HUES48 (cell line): ENCODE measurements around the gene ALAS1.
"Not testable (repeated sequence)": the region's sequence is repeated elsewhere in the genome, so short reads cannot be mapped to it uniquely, and the experiment has no call there.

ENCODE experiments used
- H3K27ac ChIP-seq: one replicate; pipeline ENCODE4 v1.7.0; 2013; ENCODE audit warnings: low read depth, low read length, inconsistent platforms
- H3K27me3 ChIP-seq: 2 replicates; pipeline ENCODE4 v1.6.1; 2013; ENCODE audit warnings: mild to moderate bottlenecking, low read length; ENCODE audit not compliant: control insufficient read depth, insufficient read depth
- H3K36me3 ChIP-seq: 2 replicates; pipeline ENCODE4 v1.6.1; 2013; ENCODE audit warnings: low read length; ENCODE audit not compliant: control insufficient read depth, insufficient read depth
- H3K4me1 ChIP-seq: 2 replicates; pipeline ENCODE4 v1.6.1; 2013; ENCODE audit warnings: mild to moderate bottlenecking, low read length; ENCODE audit not compliant: control insufficient read depth, insufficient read depth
- H3K4me3 ChIP-seq: 2 replicates; pipeline ENCODE4 v1.5.1; 2013; ENCODE audit warnings: mild to moderate bottlenecking, low read depth, low read length
- H3K9ac ChIP-seq: 2 replicates; pipeline ENCODE4 v1.6.1; 2013; ENCODE audit warnings: mild to moderate bottlenecking, low read depth, low read length, moderate library complexity
- H3K9me3 ChIP-seq: 2 replicates; pipeline ENCODE4 v1.6.1; 2013; ENCODE audit warnings: low read length; ENCODE audit not compliant: control insufficient read depth, insufficient read depth

ALAS1 gene

DNA sequence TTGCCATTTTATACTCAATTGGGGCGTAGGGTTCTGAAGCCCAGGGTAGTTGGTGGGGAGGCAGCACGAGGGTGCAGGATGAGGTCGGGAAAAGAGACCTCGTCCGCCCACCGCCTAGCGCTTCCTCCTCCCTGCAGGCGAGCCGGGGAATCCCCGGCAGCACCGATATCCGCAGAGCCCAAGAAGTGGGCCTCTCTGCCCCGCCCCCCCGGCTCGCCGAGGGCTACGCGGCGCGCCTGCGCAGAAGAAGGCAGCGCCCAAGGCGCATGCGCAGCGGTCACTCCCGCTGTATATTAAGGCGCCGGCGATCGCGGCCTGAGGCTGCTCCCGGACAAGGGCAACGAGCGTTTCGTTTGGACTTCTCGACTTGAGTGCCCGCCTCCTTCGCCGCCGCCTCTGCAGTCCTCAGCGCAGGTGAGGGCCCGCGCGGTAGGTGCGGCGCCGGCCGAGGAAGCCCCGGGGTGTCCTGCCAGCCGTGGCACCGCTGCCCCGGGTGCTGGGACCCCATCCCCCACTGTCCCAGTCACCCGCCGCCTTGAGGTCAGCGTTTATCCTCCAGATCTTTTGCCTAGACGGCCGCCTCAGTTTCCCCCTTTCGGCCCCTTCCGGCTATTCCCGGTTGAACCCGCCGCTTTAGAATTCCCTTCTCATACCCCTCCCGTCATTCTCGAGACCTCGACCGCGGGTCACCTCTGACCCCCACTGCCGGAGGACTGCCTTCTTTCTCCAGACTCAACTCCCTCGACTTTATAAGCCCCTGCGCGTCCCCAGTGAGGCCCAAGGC is at the start of gene ALAS1:
Gene ALAS1 (plus strand): TSS at position 319 of the 784 bp plus-strand sequence. CDS start 1,082 bp downstream, outside the sequence.
- no peaks in the 10 kb centered on the region for H3K9me3 ChIP-seq
- no peaks in the 10 kb centered on the region for H3K27me3 ChIP-seq
- H3K4me1 ChIP-seq = peaks cover 10% of the 10 kb centered on the region
- H3K4me3 ChIP-seq = peak within 1 kb of the TSS; percentile 81
- peak within 1 kb of the TSS; percentile 77 for H3K27ac ChIP-seq
- H3K9ac ChIP-seq = peak within 1 kb of the TSS; percentile 38
- peaks cover 39% of the 10 kb centered on the region for H3K36me3 ChIP-seq

DNA sequence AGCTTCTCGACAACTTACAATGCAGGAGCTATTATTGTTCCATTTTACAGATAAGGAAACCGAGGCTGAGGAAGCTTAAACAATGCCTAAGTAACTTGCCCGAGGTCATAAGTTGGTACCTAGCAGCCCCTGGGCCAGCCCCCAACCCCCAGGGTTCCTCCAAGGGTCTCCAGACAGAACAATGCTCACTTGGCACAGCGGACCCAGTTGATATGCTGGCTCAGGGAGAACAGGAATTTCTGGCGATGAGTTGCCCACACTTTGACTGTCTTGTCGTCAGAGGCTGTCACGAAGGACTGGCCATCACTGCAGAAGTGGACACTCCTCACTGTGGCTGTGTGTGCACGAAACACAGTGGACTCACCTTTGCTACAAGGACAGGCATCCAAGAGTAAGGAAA is 48.9 kb upstream of the ALAS1 start:
- H3K9ac ChIP-seq = no peak overlapping the region
- H3K36me3 ChIP-seq = peaks cover 65% of the 10 kb centered on the region

DNA sequence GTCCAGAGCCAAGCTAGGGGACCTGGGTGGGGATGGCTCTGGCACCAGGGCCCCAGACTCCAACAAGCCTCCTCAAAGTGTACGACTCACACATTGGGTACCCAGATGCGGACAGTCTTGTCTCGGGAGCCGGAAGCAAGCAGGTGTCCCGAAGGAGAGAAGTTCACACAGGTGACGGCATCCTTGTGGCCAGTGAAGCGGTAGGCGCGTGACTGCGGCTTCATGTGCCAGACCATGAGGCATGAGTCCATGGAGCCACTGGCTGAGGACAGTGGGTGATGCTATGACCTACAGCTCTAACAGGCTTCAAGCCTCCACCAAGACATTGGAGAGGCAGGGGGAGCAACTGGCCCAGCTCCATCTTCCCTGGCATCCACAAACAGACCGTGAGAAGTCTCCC is 48.2 kb upstream of the ALAS1 start:
- Histone ChIP-seq H3K9me3 (no peaks in the 10 kb centered on the region), H3K4me3 (no peak overlapping the region), H3K4me1 (peaks cover 7% of the 10 kb centered on the region; the same call in 1 of the 2 replicates), H3K9ac (no peak overlapping the region), H3K36me3 (peaks cover 61% of the 10 kb centered on the region), H3K27ac (no peak overlapping the region), H3K27me3 (no peaks in the 10 kb centered on the region)

More for the DNA sequence above, 48.9 kb upstream of the ALAS1 start:
- peaks cover 7% of the 10 kb centered on the region; the same call in 1 of the 2 replicates for H3K4me1 ChIP-seq
- no peaks in the 10 kb centered on the region for H3K9me3 ChIP-seq
- no peak overlapping the region for H3K4me3 ChIP-seq
- no peaks in the 10 kb centered on the region for H3K27me3 ChIP-seq
- no peak overlapping the region for H3K27ac ChIP-seq

DNA sequence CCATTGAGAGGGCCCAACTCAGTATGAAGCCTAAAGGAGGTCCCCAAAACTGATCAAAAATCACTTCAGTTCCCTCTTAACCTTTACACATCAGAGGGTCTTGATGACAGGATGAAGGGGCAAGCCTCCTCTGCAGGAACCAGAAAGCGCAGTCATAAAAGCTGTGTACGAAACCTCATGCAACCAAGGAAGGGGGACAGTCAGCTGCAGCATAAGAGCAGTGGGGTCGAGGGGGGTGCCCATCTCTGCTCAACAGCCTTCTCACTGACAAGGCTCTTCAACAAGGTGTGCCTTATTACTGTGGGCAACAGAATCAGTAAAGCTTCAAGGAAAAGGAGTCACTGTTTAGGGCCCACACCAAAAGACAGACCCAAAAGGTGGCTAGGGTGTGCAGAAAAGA is 47.6 kb upstream of the ALAS1 start:
- Histone ChIP-seq H3K9me3 (no peaks in the 10 kb centered on the region), H3K4me3 (no peak overlapping the region), H3K27ac (no peak overlapping the region), H3K4me1 (peaks cover 11% of the 10 kb centered on the region; the same call in 1 of the 2 replicates), H3K36me3 (peaks cover 55% of the 10 kb centered on the region), H3K27me3 (no peaks in the 10 kb centered on the region), H3K9ac (no peak overlapping the region)

DNA sequence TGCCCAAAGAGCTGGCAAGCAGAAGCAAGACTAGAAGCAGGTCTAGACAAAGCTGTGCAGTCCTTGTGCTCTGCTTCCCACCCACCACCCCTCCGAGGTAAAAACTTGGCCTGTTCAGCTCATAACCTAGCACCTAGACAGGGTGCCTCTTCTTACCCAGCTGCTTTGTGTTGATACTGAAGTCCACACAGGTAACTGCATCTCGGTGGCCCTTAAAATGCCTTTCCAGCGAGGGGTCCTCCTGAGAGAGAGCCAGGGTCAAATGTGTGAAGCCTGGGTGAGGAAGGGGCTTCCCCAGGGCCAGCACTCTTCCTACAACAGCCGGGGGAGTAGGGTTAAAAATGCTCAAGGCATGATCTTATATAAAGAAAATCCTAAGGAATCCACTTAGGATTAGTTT is 47.1 kb upstream of the ALAS1 start:
- no peaks in the 10 kb centered on the region for H3K27me3 ChIP-seq
- H3K4me3 ChIP-seq = no peak overlapping the region
- H3K4me1 ChIP-seq = peaks cover 11% of the 10 kb centered on the region; the same call in 1 of the 2 replicates
- no peak overlapping the region for H3K27ac ChIP-seq
- no peak overlapping the region for H3K9ac ChIP-seq
- no peaks in the 10 kb centered on the region for H3K9me3 ChIP-seq
- H3K36me3 ChIP-seq = peaks cover 50% of the 10 kb centered on the region

DNA sequence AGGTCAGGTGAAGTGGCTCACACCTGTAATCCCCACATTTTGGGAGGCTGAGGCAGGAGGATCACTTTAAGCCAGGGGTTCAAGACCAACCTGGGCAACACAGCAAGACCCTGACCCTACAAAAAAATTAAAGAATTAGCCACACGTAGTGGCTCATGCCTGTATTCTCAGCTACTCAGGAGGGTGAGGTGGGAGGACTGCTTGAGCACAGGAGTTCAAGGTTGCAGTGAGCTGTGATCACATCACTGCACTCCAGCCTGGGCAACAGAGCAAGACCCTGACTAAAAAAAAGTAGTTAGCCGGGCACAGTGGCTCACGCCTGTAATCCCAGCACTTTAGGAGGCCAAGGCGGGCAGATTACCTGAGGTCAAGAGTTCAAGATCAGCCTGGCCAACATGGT is 46.0 kb upstream of the ALAS1 start:
- H3K4me3 ChIP-seq, H3K9me3 ChIP-seq, H3K9ac ChIP-seq, H3K27ac ChIP-seq, H3K27me3 ChIP-seq: not testable (repeated sequence)
- Histone ChIP-seq H3K36me3 (peaks cover 38% of the 10 kb centered on the region), H3K4me1 (peaks cover 11% of the 10 kb centered on the region; the same call in 1 of the 2 replicates)

DNA sequence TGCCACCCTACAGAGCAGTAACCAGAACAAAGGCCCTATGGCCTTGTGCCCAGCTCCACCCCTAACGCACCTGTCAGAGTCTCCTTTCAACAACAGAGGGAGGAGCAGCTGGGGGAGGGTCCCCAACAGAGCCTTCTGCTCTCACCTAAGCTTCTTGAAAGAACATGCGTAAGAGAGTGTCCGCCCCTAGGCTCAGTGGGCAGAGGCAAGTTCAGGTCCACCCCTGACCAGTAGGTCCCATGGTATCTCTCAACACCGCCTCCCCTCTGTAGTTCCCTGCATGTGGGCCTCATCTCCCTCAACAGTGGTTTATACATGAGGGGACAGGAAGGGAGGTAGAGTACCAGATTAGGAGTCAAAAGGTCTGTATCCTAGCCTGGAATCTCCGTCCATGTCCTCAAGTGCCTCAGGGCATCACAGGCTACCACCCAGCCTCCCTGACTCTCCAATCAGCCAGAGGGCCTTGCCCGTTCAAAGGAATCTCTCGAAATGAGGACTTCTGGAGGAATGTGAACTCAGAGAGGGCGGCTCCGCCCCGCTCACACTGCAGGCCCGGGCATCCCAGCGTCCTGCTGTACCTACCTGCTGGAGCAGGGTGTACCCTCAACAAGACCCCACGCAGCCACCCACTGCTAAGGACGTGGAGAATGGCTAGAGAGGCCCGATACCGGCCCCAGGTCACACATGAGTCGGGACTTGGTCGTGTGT is 44.4 kb upstream of the ALAS1 start:
- H3K4me3 ChIP-seq = peak overlapping the region; percentile 95
- peaks cover 23% of the 10 kb centered on the region for H3K36me3 ChIP-seq
- peak overlapping the region; percentile 74 for H3K9ac ChIP-seq
- H3K9me3 ChIP-seq = no peaks in the 10 kb centered on the region
- H3K4me1 ChIP-seq = peaks cover 11% of the 10 kb centered on the region; the same call in 1 of the 2 replicates
- peak overlapping the region; percentile 88 for H3K27ac ChIP-seq
- no peaks in the 10 kb centered on the region for H3K27me3 ChIP-seq

DNA sequence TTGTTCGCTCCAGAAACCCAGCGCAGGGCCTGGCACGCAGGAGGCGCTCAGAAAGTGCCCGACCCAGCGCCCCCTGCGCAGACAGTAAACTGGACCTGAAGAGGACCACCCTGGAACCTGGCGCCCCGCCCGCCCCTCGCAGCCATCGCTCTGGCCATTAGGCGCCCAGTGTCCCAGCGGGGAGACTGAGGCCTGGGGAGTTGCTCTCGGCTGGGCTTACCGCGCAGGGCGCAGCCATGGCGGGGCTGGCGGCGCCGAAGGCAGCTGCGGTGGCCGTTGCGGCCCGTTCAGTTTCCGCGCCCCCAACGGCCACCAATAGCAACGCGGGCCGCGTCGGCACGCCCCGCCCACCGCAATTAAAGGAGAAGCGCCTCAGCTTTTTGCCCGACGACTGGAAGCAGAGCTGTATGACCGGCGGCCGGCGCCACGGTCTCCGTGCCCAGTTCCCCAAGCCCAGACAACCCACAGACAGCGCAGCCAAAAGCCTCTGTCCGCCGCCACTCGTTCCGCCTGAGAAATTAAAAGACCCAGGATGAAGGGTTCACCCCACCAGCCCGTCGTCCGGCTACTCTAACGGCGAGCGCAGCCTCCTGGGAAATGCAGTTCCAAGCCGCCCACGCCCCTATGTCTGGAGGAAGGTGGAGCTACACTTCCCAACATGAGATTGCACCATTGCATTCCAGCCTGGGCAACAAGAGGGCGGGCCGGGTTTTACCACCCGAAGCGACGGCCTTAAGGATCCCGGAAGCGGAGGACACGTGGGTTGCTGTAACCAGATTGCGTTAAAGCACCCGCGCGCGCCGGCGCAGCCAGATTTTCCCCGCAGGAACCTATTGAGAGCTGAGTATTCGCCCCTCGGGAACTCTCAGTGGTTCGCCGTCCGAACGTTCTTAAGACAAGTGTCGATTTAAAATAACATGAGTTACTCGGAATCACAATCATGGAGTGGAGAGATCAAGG is 43.5 kb upstream of the ALAS1 start, which contains the start of gene POC1A:
Gene POC1A (minus strand): TSS at position 289 of the 960 bp plus-strand sequence. CDS start 51 bp downstream, at position 238.
- Histone ChIP-seq H3K27me3 (no peaks in the 10 kb centered on the region), H3K36me3 (peaks cover 15% of the 10 kb centered on the region), H3K27ac (peak within 1 kb of the TSS; percentile 88), H3K4me3 (peak within 1 kb of the TSS; percentile 95), H3K9ac (peak within 1 kb of the TSS; percentile 74), H3K9me3 (no peaks in the 10 kb centered on the region), H3K4me1 (peaks cover 11% of the 10 kb centered on the region; the same call in 1 of the 2 replicates)

DNA sequence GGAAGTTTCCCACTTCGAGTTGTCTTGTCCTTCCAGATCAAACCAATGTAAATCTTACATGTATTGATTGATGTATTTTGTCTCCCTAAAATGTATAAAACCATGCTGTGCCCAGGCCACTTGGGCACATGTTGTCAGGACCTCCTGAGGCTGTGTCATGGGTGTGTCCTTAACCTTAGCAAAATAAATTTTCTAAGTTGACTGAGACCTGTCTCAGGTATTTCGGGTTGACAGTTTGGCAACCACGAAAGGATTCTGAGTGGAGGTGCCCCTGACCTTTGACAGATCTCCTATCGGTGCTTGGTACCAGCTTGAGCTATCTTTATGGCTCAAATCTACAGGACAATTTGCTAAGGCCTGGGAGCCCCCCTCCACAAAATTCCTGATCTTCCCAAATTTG is 42.0 kb upstream of the ALAS1 start:
- Histone ChIP-seq H3K4me3 (no peak overlapping the region), H3K9me3 (no peaks in the 10 kb centered on the region), H3K27me3 (no peaks in the 10 kb centered on the region), H3K4me1 (peaks cover 11% of the 10 kb centered on the region; the same call in 1 of the 2 replicates), H3K27ac (no peak overlapping the region), H3K36me3 (no peaks in the 10 kb centered on the region; the same call in 1 of the 2 replicates), H3K9ac (no peak overlapping the region)

DNA sequence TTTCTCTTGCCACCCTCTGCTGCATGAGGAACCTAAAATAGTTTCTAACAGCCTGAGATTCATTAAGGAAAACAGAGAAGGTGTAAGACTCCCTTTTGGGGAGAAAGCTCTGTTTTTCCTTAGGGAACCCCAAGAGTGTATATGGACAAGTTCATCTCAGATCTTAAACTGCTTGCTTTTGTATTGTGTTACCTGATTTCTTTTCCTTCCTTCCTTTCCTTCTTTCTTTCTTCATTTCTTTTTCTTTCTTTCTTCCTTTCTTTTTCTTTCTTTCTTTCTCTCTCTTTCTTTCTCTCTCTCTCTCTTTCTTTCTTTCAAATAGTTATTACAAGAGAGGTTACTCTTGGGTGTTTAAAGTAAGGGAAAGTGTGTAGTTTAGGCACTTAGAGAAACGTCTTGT is 38.5 kb upstream of the ALAS1 start:
- Histone ChIP-seq H3K4me3 (no peak overlapping the region), H3K9me3 (no peaks in the 10 kb centered on the region), H3K9ac (no peak overlapping the region)

More for the DNA sequence above, 38.5 kb upstream of the ALAS1 start:
- Histone ChIP-seq H3K36me3 (no peaks in the 10 kb centered on the region), H3K27ac (no peak overlapping the region), H3K27me3 (no peaks in the 10 kb centered on the region), H3K4me1 (peaks cover 5% of the 10 kb centered on the region; the same call in 1 of the 2 replicates)
